IPS-NIHi7 (cell line): ENCODE results near the gene METTL17.

Experiments
- DNase-seq: peaks from one replicate; pipeline ENCODE4 v3.0.0; 2012; ENCODE audit warnings: mixed read lengths; ENCODE audit errors: extremely low spot score

METTL17 gene

DNA sequence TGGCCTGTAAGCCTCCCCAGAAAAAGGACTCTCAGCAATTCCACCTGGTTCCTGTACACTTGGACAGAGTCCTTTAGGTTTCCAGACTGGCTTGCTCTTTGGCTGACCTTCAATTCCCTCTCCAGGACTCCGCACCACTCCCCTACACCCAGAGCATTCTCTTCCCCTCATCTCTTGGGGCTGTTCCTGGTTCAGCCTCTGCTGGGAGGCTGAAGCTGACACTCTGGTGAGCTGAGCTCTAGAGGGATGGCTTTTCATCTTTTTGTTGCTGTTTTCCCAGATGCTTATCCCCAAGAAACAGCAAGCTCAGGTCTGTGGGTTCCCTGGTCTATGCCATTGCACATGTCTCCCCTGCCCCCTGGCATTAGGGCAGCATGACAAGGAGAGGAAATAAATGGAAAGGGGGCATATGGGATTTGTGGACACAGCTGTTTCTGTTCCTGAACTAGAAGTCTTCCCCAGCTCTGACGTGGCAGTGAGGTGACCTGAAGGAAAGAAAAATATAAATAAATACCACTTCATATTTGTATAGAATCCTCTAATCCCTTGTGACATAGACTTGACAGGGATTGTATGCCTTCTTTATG, 53.7 kb downstream of the METTL17 start:
- DNase-seq: no peak

DNA sequence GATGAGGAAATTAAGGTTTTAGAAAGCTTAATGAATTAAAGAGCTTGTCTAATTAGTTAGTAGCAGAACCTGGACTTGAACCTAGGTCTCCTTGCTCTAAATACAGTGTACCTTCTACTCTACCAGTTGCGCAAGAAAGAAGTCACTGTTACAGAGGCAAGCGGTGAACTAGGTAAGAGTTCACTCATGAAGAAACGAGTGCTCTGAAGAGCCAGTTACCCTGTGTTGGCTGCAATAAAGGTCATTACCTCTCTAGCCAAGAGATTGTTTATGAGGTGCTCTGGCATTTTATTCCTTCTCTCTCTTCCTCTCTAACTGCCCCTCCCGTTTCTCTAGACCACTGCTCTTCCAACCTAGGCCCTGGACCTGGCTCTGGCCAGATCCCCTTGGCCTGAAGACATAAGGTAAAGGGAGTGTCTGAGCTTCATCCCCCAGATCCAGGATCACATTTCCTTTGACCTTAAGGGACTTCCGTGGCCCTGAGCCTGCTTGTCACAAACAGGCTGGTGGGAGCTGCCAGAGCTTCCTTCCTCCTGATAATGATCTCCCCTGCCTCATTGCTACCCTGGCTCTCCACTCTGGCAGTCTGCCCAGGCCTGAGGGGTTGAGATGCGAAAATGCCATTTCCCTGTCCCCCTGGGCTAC, 54.3 kb downstream of the METTL17 start:
- no peak for DNase-seq
